OCI-LY7 (cell line): ENCODE results near the gene UPF2. TPM values are rescaled to one million over a fixed set of nuclear protein-coding genes. Genes with fewer than 3 reads are reported as not detected.

Experiments used
- BruUV-seq: library from RNA; stranded (reverse); fragments of 400-500 nt; replicated peaks from 2 replicates; lab custom pipeline; 2021; lab: Mats Ljungman, UMichigan
- CTCF ChIA-PET: fragments of 300-600 bp; sonication (Branson Sonifier 250); formaldehyde crosslinking; loops from one replicate; lab custom pipeline; 2022; ENCODE audit warnings: antibody characterized with exemption; ENCODE audit not compliant: unreplicated experiment; lab: Charles Lee
- POLR2A ChIA-PET: fragments of 300-600 bp; sonication (Branson Sonifier 250); formaldehyde crosslinking; loops from one replicate; lab custom pipeline; 2022; ENCODE audit warnings: antibody characterized with exemption; lab: Charles Lee
- DNase-seq: peaks from one replicate; pipeline ENCODE4 v3.0.0-alpha.2; 2015; ENCODE audit warnings: low spot score
- H2AFZ ChIP-seq: fragments of 200-600 bp; sonication (generic), shearing (Covaris generic); 2 replicates; pipeline ENCODE4 v1.6.1; 2014; ENCODE audit warnings: mild to moderate bottlenecking, antibody characterized with exemption, low read length, moderate library complexity
- H3K27ac ChIP-seq: fragments of 200-600 bp; sonication (generic); 2 replicates; pipeline ENCODE4 v1.5.1; 2014; ENCODE audit warnings: mixed run types, low read depth, mild to moderate bottlenecking, moderate library complexity, low read length, inconsistent platforms; ENCODE audit not compliant: poor library complexity, severe bottlenecking
- H3K36me3 ChIP-seq: fragments of 200-600 bp; sonication (generic); 2 replicates; pipeline ENCODE4 v1.6.1; 2014; ENCODE audit warnings: mild to moderate bottlenecking, antibody characterized with exemption, low read length, moderate library complexity, mixed read lengths; ENCODE audit not compliant: insufficient read depth
- H3K4me1 ChIP-seq: fragments of 200-600 bp; sonication (generic); 2 replicates; pipeline ENCODE4 v1.5.1; 2014; ENCODE audit warnings: mild to moderate bottlenecking, low read length; ENCODE audit not compliant: insufficient read depth, poor library complexity, severe bottlenecking
- H3K4me2 ChIP-seq: fragments of 200-600 bp; sonication (generic); 2 replicates; pipeline ENCODE4 v1.6.1; 2014; ENCODE audit warnings: mild to moderate bottlenecking, low read length
- H3K4me3 ChIP-seq: fragments of 200-600 bp; sonication (generic); 2 replicates; pipeline ENCODE4 v1.5.1; 2014; ENCODE audit warnings: mild to moderate bottlenecking, low read depth, low read length; ENCODE audit not compliant: poor library complexity, severe bottlenecking
- H3K79me2 ChIP-seq: fragments of 200-600 bp; sonication (generic); 2 replicates; pipeline ENCODE4 v1.6.1; 2016; ENCODE audit warnings: low read depth, mild to moderate bottlenecking, low read length, moderate library complexity, mixed read lengths; ENCODE audit not compliant: insufficient read depth
- H3K9me2 ChIP-seq: fragments of 200-600 bp; sonication (generic); 2 replicates; pipeline ENCODE4 v1.6.1; 2016; ENCODE audit warnings: mild to moderate bottlenecking, low read length, mixed read lengths; ENCODE audit not compliant: insufficient read depth
- H3K9me3 ChIP-seq: fragments of 200-600 bp; sonication (generic); 2 replicates; pipeline ENCODE4 v1.6.1; 2014; ENCODE audit warnings: mild to moderate bottlenecking, mixed run types, low read length, mixed read lengths
- H4K20me1 ChIP-seq: fragments of 200-600 bp; sonication (generic); 2 replicates; pipeline ENCODE4 v1.6.1; 2014; ENCODE audit warnings: mild to moderate bottlenecking, antibody characterized with exemption, low read length, moderate library complexity, mixed read lengths; ENCODE audit not compliant: insufficient read depth
- CTCF ChIP-seq: fragments of 200-600 bp; sonication (generic); conservative IDR thresholded peaks from 2 replicates; pipeline ENCODE4 v1.5.1; 2014; ENCODE audit warnings: mild to moderate bottlenecking, antibody characterized with exemption, low read length, moderate library complexity, mixed read lengths
- EZH2phosphoT487 ChIP-seq: fragments of 200-600 bp; sonication (generic); IDR thresholded peaks from 2 replicates; pipeline ENCODE4 v1.6.1; 2018; ENCODE audit warnings: low read depth, borderline replicate concordance, mild to moderate bottlenecking, mixed run types, antibody characterized with exemption, low read length, moderate library complexity, mixed read lengths
- intact Hi-C: fragments of 100-400 bp; cut with micrococcal nuclease; formaldehyde crosslinking; loops from one replicate; pipeline ENCODE4 v1.10.0; 2022; ENCODE audit not compliant: unreplicated experiment
- total RNA-seq, 2 experiments: library from RNA; depleted of rRNA in 1 of 2; stranded (reverse); fragments of >200 nt in 1 of 2; shearing (Covaris generic) in 1 of 2; gene quantifications; 2 replicates each; pipeline ENCODE4 v1.2.3, GENCODE V29; 2014 to 2022

Gene UPF2
- total RNA-seq, 2 experiments from 2014 or later, result 24.8 to 46.8 TPM

- no peak overlapping the region for H3K27ac ChIP-seq
- no peak for DNase-seq
- H3K79me2 ChIP-seq, result no peaks in the 10 kb centered on the region
- no peaks in the 10 kb centered on the region for H4K20me1 ChIP-seq
- H3K36me3 ChIP-seq, result no peaks in the 10 kb centered on the region
- H2AFZ ChIP-seq, result no peak overlapping the region
- no TSS peak for BruUV-seq
- no peak overlapping the region for H3K4me3 ChIP-seq
- no peaks in the 10 kb centered on the region for H3K9me2 ChIP-seq
- no peaks in the 10 kb centered on the region for H3K4me1 ChIP-seq
- intact Hi-C loops, result no loop called here
- no peak overlapping the region for H3K4me2 ChIP-seq
- POLR2A ChIA-PET, result no interaction called here
- no peaks in the 10 kb centered on the region for H3K9me3 ChIP-seq
- CTCF ChIA-PET, result no interaction called here
- TF ChIP-seq CTCF, result no peak
- no peak for TF ChIP-seq EZH2phosphoT487
Measured at GRCh38 chr10:11902646-11903045, 140.0 kb downstream of the UPF2 start.

GRCh38 chr10:11901833-11902475 is 140.7 kb downstream of the UPF2 start:
- H3K36me3 ChIP-seq, result no peaks in the 10 kb centered on the region
- no TSS peak for BruUV-seq
- H3K4me1 ChIP-seq, result no peaks in the 10 kb centered on the region
- H3K79me2 ChIP-seq, result no peaks in the 10 kb centered on the region
- intact Hi-C loops, result no loop called here
- H3K4me2 ChIP-seq, result no peak overlapping the region
- TF ChIP-seq CTCF, result no peak
- TF ChIP-seq EZH2phosphoT487, result no peak
- no peaks in the 10 kb centered on the region for H3K9me3 ChIP-seq
- no peak for DNase-seq
- H3K9me2 ChIP-seq, result no peaks in the 10 kb centered on the region
- POLR2A ChIA-PET, result no interaction called here
- H4K20me1 ChIP-seq, result no peaks in the 10 kb centered on the region
- CTCF ChIA-PET, result no interaction called here
- H2AFZ ChIP-seq, result no peak overlapping the region
- no peak overlapping the region for H3K4me3 ChIP-seq
- H3K27ac ChIP-seq, result no peak overlapping the region

- Histone ChIP-seq H3K9me3 (no peaks in the 10 kb centered on the region), H3K9me2 (no peaks in the 10 kb centered on the region), H3K4me3 (no peak overlapping the region), H3K27ac (no peak overlapping the region), H4K20me1 (no peaks in the 10 kb centered on the region), H3K4me2 (no peak overlapping the region), H3K79me2 (no peaks in the 10 kb centered on the region), H3K4me1 (no peaks in the 10 kb centered on the region), H3K36me3 (no peaks in the 10 kb centered on the region), H2AFZ (no peak overlapping the region)
- POLR2A ChIA-PET, result no interaction called here
- no peak for DNase-seq
- intact Hi-C loops, result no loop called here
- no TSS peak for BruUV-seq
- TF ChIP-seq CTCF (no peak), EZH2phosphoT487 (no peak)
- CTCF ChIA-PET, result no interaction called here
Measured at GRCh38 chr10:11901454-11901832, 141.2 kb downstream of the UPF2 start.
